ENCODE results near the gene EHD1. TPM values are rescaled to one million over a fixed set of nuclear protein-coding genes. Genes with fewer than 3 reads are reported as not detected.
A peak's percentile ranks its signal among the peaks of the same experiment; 100 is the strongest.

The EHD1 gene
- total and polyA plus RNA-seq, 2 experiments from 2014 or later: 70.0 to 119 TPM

DNA sequence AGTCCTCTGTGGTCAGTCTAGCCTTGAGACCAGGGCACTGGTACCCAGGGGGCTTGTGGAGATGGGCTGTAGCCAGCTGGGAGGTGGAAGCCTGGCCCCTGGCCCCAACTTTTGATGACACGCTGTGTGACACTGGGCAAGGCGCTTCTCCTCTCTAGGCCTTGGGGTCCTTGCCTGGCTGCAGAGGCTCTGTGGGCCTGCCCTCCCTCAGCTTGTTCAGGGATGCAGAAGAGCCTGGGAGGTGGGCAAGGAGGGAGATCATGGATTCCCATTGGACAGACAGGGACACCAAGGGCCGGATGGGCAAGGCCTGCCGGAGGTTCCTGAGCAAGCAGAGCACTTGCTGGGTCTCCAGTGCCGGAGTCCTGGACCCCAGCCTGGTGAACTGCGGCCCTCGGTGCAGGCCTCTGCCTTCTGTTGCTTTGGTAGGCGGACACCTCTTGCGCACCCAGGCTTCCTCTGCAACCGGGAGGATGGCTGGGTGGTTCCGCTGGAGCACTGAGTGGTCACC, 44.8 kb upstream of the EHD1 start:
- no peak overlapping the region for H3K27ac ChIP-seq
- DNase-seq (ENCODE audit: low read depth in 1 of 2, low spot score in 1 of 2): no peak

DNA sequence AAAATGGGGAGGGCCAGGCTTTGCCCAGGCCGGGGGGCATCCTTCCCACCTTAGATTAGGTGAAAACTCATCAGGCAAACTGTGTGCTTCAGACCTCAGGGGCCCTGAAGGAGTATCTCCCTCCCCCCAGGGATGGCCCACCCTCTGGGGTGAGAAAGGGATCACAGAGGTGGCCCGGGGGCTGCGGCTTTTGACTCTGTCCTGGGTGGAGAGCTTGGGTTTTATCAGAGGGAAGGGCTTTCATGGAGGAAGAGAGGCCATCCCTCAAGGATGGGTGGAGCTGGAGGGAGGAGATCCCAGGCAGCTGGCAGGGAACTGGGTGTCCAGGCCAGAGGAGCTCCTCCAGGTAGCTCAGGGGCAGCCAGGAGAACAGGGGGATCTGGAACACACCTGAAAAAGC, 43.0 kb upstream of the EHD1 start:
- H3K27ac ChIP-seq: no peak overlapping the region
- DNase-seq (ENCODE audit: low read depth in 1 of 2, low spot score in 1 of 2): no peak
- TF ChIP-seq, protein P1, sequence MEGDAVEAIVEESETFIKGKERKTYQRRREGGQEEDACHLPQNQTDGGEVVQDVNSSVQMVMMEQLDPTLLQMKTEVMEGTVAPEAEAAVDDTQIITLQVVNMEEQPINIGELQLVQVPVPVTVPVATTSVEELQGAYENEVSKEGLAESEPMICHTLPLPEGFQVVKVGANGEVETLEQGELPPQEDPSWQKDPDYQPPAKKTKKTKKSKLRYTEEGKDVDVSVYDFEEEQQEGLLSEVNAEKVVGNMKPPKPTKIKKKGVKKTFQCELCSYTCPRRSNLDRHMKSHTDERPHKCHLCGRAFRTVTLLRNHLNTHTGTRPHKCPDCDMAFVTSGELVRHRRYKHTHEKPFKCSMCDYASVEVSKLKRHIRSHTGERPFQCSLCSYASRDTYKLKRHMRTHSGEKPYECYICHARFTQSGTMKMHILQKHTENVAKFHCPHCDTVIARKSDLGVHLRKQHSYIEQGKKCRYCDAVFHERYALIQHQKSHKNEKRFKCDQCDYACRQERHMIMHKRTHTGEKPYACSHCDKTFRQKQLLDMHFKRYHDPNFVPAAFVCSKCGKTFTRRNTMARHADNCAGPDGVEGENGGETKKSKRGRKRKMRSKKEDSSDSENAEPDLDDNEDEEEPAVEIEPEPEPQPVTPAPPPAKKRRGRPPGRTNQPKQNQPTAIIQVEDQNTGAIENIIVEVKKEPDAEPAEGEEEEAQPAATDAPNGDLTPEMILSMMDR (IDR thresholded peaks at IDR 0.05; ENCODE audit: low read depth, low read length): no peak
- H3K36me3 ChIP-seq: no peaks in the 10 kb centered on the region
- peaks cover 8% of the 10 kb centered on the region for H3K4me1 ChIP-seq (ENCODE audit: low read depth)
- no peaks in the 10 kb centered on the region for H3K9me3 ChIP-seq (ENCODE audit: low read depth)
- no peak overlapping the region for H3K4me3 ChIP-seq
- no peaks in the 10 kb centered on the region for H3K27me3 ChIP-seq

More for the DNA sequence above, 44.8 kb upstream of the EHD1 start:
- Histone ChIP-seq H3K27me3 (no peaks in the 10 kb centered on the region), H3K4me3 (no peak overlapping the region), H3K9me3 (ENCODE audit: low read depth) (no peaks in the 10 kb centered on the region), H3K36me3 (no peaks in the 10 kb centered on the region), H3K4me1 (ENCODE audit: low read depth) (peaks cover 8% of the 10 kb centered on the region)
- TF ChIP-seq, protein P1 (IDR thresholded peaks at IDR 0.05; ENCODE audit: low read depth, low read length): no peak

DNA sequence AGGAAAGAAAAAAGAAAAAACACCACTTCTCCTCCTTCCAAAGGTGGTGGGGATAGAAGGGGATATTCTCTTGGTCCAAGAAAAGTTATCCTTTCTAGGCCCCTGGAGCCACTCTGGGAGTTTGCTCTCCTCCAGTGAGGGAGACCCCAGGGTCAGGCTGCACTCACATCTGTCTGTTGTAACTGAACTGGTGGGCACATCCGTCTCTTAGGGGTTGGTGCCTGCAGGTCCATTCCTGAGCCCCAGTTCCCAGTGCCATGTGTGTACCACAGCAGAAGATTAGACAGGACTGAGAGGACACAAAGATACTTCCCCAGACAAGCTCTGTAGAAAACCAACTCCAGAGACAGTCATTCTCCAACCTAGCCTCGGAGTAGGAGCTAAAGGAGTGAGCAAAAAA, 41.7 kb upstream of the EHD1 start:
- H3K4me1 ChIP-seq (ENCODE audit: low read depth): peaks cover 16% of the 10 kb centered on the region
- DNase-seq (ENCODE audit: low read depth in 1 of 2, low spot score in 1 of 2): no peak
- no peaks in the 10 kb centered on the region for H3K9me3 ChIP-seq (ENCODE audit: low read depth)
- TF ChIP-seq, protein P1 (IDR thresholded peaks at IDR 0.05; ENCODE audit: low read depth, low read length): no peak
- no peaks in the 10 kb centered on the region for H3K27me3 ChIP-seq
- H3K36me3 ChIP-seq: no peaks in the 10 kb centered on the region
- no peak overlapping the region for H3K4me3 ChIP-seq
- no peak overlapping the region for H3K27ac ChIP-seq

DNA sequence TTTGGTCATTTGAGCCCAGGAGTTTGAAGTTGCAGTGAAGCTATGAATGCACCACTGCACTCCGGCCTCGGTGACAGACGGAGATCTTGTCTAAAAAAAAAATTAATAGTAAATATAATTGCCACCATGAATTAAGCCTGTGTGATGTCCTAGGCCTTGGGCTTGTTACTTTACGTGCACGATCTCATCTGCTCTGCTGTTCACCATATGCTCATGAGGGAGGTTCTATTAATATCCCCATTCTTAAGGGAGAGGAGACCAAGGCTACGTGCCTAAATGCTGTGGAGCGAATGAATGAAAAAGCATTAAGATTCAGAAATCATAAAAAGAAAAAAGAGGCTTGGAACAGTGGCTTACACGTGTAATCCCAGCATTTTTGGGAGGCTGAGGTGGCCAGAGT, 41.2 kb upstream of the EHD1 start:
- Histone ChIP-seq H3K4me3 (no peak overlapping the region), H3K36me3 (no peaks in the 10 kb centered on the region), H3K27me3 (no peaks in the 10 kb centered on the region), H3K9me3 (ENCODE audit: low read depth) (no peaks in the 10 kb centered on the region), H3K4me1 (ENCODE audit: low read depth) (peaks cover 16% of the 10 kb centered on the region), H3K27ac (no peak overlapping the region)
- no peak for DNase-seq (ENCODE audit: low read depth in 1 of 2, low spot score in 1 of 2)
- TF ChIP-seq, protein P1 (IDR thresholded peaks at IDR 0.05; ENCODE audit: low read depth, low read length): no peak

DNA sequence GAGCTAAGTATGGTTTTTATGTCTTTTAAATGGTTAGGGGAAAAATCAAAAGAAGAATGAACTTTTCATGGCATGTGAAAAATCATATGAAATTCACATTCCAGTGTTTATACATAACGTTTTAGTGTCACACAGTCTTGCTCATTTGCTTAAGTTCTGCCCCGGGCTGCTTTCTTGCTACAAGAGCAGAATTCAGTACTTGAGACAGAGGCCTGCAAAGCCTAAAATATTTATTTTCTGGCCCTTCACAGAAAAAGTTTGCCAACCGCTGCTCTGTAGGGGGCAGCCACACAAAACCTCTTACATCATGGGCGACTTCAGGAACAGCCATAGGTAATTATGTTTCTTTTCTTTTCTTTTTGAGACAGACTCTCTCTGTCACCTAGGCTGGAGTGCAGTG, 39.6 kb upstream of the EHD1 start:
- Histone ChIP-seq H3K27me3 (no peaks in the 10 kb centered on the region), H3K36me3 (peaks cover 7% of the 10 kb centered on the region), H3K27ac (peak overlapping the region; percentile 84), H3K4me1 (ENCODE audit: low read depth) (peaks cover 12% of the 10 kb centered on the region), H3K9me3 (ENCODE audit: low read depth) (no peaks in the 10 kb centered on the region), H3K4me3 (peak overlapping the region; percentile 55)
- peak; percentile 27 to 72 for DNase-seq (ENCODE audit: low read depth in 1 of 2, low spot score in 1 of 2)
- TF ChIP-seq, protein P1 (IDR thresholded peaks at IDR 0.05; ENCODE audit: low read depth, low read length): peak; percentile 39

DNA sequence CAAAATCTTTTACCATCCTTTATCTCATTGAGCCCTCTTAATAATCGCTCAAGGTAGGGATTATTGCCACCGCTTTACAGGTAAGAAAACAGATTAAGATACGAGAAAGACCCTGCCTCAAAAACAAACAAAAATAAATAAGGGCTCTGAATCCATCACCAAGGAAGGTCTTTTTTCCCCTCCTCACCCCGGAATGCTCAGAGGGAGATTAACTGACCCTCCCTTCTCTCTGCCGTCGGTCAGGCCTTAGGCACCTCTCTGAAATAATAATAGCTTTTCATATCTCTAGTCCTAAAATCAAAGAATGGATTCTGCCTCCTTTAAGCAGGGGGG, 39.2 kb upstream of the EHD1 start:
- peak overlapping the region; percentile 55 for H3K4me3 ChIP-seq
- peaks cover 12% of the 10 kb centered on the region for H3K4me1 ChIP-seq (ENCODE audit: low read depth)
- peak overlapping the region; percentile 84 for H3K27ac ChIP-seq
- TF ChIP-seq, protein P1 (IDR thresholded peaks at IDR 0.05; ENCODE audit: low read depth, low read length): no peak
- no peaks in the 10 kb centered on the region for H3K9me3 ChIP-seq (ENCODE audit: low read depth)
- no peak for DNase-seq (ENCODE audit: low read depth in 1 of 2, low spot score in 1 of 2)
- H3K36me3 ChIP-seq: peaks cover 9% of the 10 kb centered on the region
- H3K27me3 ChIP-seq: no peaks in the 10 kb centered on the region
